HG03108 (cell line): ENCODE data around the gene DNASE2B.

ENCODE experiments used
- ATAC-seq: cut with Tn5 transposase; IDR thresholded peaks from one replicate; pipeline ENCODE4 v1.9.1; 2021; ENCODE audit warnings: moderate library complexity; ENCODE audit not compliant: unreplicated experiment

Gene DNASE2B, protein sequence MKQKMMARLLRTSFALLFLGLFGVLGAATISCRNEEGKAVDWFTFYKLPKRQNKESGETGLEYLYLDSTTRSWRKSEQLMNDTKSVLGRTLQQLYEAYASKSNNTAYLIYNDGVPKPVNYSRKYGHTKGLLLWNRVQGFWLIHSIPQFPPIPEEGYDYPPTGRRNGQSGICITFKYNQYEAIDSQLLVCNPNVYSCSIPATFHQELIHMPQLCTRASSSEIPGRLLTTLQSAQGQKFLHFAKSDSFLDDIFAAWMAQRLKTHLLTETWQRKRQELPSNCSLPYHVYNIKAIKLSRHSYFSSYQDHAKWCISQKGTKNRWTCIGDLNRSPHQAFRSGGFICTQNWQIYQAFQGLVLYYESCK

DNA sequence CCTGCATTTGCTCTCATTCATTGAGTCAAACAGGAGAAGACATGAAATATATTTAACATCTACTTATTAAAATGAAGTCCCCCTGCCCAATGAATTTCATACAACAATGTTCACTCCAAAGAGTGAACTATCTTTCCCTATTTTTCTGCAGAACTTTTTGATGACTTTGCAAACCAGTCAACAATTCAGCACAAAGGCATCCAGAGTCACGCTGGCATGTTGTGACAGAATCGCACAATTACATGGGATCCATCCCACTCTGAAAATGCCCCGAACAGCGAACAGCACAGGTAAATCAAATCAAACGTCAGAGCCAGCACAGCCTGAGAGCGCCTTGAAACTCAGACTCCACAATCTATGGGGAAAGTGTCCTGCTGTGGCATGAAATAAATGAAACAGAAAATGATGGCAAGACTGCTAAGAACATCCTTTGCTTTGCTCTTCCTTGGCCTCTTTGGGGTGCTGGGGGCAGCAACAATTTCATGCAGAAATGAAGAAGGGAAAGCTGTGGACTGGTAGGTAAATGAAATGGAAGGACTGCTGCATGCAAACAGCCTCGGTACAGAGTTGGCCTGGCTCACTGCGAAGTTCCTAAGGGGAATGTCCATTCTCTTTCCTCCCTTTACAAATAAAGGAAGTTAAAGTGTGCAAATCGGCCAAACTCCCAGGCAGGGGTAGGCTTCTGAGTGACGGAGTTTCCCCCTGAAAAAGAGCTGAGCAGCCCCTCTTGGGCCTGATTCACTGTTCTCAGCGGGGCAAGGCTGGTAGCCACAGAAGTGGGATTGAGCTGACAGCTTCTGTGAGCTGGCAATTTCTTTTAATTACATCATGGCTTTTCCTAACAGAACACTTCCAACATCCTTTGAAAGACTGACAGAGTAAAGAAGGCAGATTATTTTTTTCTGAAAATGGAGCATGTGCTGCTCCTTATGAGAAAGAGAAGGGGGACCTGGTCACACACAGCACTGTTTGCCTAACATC, at the start of gene DNASE2B:
Gene DNASE2B (plus strand): TSS at position 310 of the 981 bp plus-strand sequence. CDS start 81 bp downstream, at position 391.
- ATAC-seq, result no peak

DNA sequence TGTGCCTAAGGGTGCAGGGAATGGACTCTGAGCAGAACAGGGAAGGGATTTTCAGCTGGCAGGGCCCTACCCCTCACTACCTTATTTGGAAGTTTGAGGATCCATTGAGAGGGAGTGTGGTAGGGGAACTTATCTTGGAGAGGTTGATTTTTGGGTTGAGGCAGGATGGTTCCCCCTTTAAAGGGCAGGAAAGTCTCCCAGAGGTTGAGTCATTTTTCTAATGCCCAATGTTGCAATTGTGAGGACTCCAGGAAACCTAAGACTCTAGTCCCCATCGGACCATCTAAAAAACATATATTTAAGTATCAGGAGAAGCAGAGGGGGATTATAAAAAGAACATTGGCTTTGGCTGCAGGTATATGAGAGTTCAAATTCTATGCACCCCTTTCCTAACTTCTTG, 49.5 kb upstream of the DNASE2B start:
- ATAC-seq, result no peak

DNA sequence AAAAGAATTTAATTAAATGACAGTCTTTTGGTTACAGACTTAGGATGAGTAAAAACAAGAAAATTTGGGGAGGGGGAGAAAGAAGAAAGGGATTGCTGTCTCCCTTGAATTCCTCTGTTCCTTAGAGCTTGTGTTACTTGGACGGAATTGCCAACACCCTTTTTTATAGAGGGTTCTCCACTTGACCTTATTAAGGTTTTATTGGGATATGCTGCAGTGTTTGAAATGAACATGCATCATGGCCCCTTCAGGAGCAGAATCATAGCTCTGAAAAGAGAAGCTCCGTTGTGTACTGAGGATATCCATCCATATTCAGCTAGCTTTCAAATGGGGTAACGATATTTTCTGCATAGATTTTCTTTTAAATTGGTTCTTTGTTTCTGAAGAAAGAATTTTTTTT, 48.2 kb upstream of the DNASE2B start:
- no peak for ATAC-seq

DNA sequence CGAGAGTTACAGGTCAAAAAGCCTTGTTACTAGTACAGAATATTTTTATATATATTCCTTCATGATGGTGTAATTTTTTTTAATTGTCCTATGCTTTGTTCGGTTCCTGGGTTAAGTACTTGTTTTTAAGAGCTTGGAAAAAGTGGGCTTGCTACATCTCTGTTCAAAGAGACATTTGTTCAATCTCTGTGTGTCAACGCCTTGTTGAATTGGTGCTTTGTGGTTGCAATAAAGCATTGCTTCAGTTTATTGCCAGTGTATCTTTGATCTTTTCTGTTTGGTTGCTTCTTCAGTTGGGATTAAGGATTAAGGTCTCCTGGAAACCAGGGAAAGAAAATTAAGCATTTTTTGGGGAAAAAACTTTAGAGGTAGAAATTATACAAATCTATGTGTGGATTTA, 47.7 kb upstream of the DNASE2B start:
- no peak for ATAC-seq

DNA sequence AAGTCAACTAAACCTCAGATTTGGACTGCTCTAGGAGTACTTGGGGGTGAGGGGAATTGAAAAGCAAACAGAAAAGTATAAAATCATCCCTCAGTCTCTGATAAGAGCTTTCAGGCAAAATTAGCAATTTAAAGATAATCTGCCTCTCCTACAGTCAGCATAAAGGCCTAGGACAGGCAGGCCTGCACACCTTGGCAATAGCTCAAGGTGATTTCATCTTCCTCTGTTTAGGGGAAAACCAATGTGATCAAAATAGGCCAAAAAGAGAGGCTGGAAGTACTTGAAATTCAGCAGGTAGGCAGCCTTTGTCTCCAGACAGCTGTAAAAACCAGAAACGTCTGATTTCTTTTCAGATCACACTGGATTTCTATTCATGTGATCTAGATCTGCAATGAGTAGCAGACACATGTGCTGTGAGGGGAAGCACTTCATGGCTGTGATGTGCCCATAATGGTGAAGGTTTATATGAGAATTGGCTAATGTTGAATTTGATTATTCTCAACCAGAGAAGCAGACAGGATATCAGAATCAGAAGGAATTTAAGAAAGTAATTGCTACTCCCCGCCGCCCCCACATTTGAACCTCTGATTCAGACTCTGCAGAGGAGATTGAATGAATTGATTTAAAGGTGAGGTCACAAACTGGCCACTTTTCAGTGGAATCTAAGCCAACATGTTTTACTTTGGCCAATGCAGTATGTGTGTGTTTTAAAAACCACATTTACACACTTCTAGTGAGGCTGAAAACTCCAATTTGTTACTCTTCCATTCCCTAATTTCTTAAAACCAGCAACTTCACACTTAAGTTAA, 45.8 kb upstream of the DNASE2B start:
- no peak for ATAC-seq

DNA sequence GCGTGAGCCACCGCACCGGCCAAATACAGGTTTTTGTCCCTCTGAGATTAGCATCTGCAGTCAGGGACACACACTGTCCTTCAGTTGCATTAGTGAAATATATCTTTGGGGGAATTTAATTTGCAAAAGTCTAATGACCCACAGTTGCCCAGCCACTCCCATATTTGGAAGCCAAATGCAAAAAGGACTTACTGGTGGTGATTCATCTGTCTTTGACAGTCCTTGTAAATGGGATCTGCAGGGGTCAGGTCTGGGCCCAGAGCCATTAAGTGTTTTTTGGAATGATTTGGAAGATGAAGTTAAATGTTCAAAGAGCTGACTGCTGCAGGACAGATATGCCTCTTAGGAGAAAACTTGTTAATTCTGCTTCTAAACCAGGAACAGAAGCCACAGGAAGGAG, 44.6 kb upstream of the DNASE2B start:
- no peak for ATAC-seq

DNA sequence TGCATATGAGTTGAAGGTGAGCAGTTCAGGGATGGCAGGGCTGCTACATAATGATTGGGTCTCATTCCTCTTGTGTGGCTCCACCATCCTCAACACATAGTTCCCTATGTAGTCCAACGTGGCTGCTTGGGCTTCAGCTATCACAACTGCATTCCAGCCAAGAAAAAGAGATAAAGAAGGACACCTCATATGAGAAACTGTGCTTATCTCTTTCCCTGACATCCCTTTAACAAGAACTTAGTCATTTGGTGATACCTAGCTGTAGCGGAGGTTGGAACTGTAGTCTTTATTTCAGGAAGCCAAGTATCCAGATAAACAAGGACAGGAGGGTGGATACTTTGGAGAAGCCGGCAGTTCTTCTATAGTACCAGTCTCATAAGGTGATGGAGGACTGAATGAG, 42.7 kb upstream of the DNASE2B start:
- no peak for ATAC-seq

DNA sequence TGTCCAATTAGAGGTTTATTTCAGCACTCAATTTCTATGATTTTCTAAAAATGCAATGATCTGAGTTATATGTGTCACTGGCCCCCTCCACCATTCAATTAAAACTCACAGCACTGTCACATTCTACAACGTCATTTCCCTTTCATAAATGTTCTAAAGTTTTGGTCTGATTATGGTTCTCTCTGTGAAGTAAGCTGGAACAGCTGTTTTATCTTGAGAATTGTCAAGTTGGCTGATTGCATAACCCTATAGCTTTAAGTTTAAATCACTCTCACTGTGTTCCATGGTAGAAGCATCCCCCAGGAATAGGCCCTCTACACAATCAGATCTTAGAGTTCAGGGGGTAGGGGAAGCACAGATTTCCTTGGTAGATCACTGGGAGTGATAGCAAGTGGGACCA, 41.4 kb upstream of the DNASE2B start:
- no peak for ATAC-seq

DNA sequence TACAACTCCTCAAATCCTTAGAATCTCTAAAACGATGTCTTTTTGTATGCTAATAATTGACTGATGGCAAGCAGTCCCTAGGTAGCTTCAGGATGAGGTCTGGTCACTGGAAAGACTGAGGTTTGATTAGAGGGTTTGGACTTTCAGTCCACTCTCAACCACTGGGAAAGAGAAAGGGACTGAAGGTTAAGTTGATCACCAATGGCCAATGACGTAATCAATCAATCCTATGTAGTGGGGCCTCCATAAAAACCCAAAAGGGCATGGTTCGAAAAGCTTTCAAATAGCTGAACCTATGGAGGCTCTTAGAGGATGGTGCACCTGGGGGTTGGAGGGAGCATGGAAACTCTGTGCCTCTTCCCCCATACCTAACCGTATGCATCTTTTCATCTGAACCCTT, 39.6 kb upstream of the DNASE2B start:
- no peak for ATAC-seq

DNA sequence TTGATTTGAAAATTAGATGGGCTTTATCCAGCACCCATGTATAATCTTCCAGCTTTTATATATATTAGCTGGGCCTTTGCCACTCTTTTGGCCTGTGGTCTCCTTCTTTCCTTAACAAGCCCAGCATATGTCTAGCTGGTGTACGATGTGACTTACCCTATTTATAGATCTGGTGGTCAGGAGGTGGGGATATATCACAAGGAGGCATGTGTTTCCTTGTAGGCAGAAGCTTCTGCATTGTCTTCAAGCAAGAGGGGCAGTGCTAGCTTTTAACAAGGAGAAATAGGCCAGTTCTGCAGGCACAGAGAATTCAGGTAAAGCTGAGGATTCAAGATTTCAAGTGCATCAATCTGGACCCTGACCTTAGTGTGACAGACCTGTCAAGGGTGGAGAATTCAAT, 38.0 kb upstream of the DNASE2B start:
- no peak for ATAC-seq

DNA sequence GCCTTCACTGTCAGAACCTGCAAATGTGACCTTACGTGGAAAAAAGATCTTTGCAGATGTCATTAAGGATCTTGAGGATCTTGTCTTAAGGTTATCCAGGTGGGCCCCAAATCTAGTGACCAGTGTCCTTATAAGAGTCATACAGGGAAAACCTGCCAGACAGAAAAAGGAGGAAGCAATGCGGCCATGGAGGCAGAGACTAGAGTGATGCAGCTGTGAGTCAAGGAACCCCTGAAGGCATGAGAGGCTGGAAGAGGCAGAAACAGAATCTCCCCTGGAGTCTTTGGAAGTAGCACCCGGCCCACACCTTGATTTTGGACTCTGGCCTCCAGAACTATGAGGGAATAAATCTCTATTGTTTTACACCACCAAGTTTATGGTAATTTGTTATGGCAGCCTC, 36.5 kb upstream of the DNASE2B start:
- ATAC-seq, result no peak

DNA sequence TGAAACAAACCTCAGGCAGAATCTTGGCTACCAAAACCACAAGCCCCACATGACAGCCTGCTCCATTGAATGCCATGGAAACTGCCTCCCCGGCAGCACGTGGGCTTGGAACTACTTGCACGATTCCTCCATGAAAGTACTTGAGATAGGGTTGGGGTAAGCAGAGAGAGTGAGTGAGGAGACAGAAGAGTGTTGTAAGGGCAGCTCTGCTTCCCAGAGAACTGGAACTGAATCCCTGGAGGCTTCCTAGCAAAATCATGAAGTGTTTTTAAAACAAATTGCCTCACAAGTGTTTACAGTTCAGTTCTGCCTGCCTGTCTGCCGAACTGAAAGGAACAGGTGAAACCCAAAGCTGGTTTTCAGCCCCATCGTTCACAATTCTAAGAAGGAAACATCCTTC, 35.3 kb upstream of the DNASE2B start:
- no peak for ATAC-seq

DNA sequence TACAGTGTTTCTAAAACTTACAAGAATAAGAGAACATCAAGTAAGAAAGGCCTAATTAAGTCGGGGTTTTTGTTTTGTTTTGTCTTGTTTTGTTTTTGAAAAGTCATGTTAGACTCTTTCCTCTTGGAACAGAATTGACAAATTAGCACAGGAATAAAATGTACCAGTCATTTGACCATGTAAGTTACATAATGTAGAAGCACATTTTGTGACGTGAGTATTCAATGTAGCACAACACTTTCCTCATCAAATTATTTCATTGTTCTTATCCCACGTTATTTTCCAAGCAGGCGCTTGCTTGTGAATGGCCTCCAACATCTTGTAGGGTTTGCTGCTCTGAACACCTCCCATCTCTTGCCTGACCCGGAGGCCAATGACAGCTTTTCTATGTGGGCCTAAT, 34.7 kb upstream of the DNASE2B start:
- no peak for ATAC-seq

DNA sequence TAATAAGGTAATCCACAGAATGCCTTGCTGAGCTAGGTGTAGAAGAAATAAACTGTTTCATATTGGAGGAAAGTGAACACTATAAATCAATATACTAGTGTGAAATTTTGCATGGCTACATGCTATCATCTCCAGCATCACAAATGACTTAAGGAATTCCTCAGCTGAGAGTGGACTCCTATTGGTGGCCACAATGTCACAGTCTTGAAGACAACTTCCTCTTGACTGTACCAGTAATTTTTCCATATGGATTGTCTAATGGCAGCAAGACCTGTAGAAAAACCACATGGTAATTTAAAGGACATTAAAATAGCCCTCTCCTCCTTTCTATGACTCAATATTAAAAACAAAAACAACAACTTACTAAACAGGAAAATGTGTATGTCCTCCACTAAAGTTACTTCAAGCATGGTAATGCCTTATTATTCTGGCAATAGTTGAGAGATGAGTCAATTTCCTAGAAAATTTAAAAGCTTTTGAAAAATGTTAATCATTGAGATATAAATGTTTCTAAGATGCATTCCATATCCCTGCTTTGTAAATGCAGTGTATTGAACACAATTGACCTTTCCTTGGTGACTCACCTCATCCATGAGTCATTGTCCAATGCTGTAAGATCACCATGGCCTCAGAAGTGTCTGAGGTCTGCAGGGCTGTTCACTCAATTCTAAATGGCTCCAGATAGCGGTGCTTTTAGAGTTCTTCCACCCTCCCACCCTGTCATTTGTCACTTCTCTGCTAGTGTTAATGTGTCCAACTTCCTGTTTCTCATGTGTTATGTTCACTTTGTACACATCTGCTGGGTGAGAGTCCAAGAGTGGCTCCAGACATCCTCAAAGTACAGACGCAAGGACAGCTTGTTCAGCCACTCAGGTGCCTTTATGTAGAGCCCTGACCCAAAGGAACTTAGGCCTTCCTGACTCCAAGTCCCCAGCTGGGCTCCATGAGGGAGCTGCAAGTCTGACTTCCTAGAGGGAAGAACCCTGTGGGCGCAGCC, 32.8 kb upstream of the DNASE2B start:
- no peak for ATAC-seq

DNA sequence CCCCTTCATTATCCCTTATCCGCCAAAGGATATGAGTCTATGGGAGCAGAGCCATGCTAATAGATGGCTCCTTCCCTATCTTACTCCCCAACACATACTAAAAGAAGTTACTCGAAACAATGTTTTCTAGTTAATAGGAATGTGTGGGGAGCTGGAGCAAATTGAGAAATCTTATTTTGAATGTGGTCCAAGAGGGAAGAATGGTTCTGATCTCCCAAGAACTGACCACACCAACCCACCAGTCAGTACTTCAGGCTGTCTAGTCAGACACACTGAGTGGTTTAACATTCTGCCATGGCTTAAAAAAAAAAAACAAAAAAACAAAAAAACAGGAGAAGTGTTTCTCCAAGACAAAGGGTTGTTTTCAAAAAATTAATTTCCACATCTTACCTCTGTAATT, 31.5 kb upstream of the DNASE2B start:
- ATAC-seq, result no peak

DNA sequence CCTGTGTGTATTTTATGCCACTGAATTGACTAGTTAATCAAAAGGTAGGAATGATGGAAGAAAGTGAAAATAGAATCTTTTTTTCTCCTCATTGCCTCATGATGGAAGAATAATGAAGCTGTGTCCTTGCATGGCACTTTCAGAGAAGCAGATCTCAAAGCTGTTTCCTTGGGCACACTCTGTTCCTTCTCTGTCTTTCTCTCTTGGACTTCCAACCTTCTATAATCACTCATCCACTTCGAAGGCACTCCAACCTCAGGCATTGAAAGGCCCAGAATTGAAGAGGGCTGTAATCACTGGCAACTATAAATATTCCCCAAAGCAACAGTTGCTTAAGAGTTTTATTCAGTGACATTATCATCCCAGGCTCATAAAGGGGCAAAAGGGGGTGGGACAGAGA, 31.1 kb upstream of the DNASE2B start:
- no peak for ATAC-seq

DNA sequence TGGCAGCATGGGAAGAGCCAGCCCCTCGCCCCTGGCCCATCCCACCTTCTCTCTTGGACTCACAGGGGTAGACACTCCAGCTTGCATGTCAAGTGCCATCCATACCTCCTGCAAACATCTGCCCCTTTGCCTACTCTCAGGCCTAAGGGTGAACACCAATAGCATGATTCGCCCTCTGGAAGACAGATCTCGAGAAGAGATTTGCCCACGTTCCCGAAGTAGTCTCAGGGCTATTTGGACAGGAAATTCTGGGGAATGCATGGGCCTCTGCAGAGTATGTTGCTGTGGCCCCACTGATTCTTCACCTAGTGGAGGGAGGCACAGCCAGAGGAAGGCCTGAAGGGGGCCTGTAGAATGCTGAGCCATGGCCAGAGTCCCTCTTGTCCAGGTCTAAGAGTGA, 29.8 kb upstream of the DNASE2B start:
- no peak for ATAC-seq

DNA sequence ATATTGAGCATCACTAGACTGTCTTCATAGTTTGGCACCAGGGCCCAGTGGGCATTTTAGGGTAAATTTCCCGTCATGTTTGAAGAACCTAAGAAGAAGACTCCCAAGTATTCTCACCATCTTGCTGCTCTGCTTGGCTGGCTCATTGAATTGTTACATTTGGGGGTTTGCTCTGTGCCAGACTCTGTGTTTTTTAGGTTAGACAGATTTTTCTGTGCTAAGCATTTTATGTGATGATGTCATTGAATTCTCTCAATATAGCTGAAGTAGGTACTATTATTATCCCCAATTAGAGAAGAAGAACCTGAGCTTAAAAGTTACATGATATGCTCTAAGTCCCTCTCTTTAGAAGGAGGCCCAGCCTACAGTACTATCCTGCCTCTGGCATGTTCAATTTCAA, 28.0 kb upstream of the DNASE2B start:
- no peak for ATAC-seq

DNA sequence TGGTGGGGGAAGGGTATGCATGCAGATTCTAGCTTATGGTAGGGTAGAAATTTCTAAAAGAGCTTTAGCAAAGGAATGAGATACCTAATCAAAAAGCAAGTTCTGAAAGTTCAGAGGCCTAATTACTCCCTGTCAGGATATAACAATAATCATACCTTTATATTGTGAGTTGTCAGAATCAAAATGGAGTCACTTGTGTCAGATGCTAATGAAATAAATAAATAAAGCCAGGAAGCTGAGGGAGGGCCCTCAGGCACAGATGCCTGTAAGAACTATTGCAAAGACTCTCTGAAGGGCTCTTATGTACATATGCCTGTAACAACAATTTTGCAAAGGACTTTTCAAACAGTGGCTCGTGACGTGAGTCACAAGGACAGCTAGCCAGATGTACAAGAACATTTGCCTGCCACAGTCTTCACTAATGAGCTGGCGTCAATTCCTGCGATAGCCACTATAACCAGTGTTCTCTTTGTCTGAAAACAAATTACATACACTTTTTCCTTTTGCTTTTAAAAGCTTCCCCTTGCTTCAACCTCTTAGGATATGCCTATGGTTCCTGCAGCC, 27.4 kb upstream of the DNASE2B start:
- no peak for ATAC-seq
